ENCODE results near the gene ATRN.
"Not testable (repeated sequence)": the region's sequence is repeated elsewhere in the genome, so short reads cannot be mapped to it uniquely, and the experiment has no call there.

The ATRN gene

DNA sequence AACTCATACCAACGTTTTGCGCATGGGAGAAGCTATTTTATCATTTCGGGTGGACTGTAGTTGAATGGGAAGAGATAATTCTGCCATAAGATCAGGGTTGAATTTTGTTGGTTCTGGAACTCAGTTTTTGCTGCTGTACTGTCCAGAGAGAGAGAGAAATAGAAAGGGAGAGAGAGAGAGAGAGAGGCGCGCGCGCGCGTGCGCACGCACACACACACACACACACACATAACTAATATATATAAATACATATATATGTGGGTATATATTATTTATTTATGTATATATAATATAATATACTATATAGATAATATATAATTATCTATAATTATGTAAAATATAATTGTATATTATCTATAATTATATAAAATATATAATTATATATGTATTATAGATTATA is 21.9 kb downstream of the ATRN start:
- DNase-seq (ENCODE audit: insufficient read length, low spot score): no peak
- no peak for FAIRE-seq
- TF ChIP-seq, protein P1, sequence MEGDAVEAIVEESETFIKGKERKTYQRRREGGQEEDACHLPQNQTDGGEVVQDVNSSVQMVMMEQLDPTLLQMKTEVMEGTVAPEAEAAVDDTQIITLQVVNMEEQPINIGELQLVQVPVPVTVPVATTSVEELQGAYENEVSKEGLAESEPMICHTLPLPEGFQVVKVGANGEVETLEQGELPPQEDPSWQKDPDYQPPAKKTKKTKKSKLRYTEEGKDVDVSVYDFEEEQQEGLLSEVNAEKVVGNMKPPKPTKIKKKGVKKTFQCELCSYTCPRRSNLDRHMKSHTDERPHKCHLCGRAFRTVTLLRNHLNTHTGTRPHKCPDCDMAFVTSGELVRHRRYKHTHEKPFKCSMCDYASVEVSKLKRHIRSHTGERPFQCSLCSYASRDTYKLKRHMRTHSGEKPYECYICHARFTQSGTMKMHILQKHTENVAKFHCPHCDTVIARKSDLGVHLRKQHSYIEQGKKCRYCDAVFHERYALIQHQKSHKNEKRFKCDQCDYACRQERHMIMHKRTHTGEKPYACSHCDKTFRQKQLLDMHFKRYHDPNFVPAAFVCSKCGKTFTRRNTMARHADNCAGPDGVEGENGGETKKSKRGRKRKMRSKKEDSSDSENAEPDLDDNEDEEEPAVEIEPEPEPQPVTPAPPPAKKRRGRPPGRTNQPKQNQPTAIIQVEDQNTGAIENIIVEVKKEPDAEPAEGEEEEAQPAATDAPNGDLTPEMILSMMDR (IDR thresholded peaks at IDR 0.05; ENCODE audit: insufficient read depth, missing control alignments): no peak

DNA sequence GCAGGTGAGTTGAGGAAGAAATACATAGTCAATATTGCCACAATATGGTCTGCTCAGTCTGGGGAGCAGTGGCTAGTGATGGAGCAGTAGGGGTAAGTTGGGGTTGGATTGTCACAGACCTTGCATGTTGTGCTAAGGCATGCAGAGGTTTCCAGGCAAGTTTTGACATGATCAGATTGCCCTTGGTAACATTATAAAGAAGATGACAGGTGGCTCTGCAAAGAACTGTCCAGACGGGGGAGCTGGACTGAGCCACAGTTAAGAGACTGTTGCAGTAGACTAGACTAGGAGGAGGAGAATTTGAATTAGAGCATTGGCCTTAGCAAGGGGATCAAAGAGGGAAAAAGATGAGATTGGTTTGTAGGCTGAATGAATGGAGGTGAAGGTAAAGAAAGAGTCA is 23.4 kb downstream of the ATRN start:
- TF ChIP-seq, protein P1 (IDR thresholded peaks at IDR 0.05; ENCODE audit: insufficient read depth, missing control alignments): no peak
- DNase-seq (ENCODE audit: insufficient read length, low spot score) (no peak), FAIRE-seq (no peak)

DNA sequence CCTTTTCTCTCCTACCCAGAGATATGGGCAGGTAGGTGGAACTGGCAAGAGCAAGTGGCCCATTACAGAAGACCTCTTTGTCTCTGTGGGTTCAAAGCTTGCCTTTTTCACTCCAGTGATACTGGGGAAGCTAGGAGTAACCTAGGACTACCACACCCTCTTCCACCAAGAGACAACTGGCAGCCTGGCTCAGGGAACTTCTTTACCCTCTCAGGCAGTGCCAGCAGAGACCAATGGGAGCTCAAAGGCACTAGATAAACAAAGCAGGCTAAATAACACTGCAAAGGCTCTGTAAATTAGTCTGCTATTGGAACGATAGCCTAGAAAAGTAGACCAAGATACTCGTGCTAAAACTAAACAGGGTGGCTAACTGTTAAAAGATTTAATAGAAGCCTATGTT is 32.1 kb downstream of the ATRN start:
- FAIRE-seq (no peak), DNase-seq (ENCODE audit: insufficient read length, low spot score) (no peak)
- TF ChIP-seq, protein P1 (IDR thresholded peaks at IDR 0.05; ENCODE audit: insufficient read depth, missing control alignments): no peak

DNA sequence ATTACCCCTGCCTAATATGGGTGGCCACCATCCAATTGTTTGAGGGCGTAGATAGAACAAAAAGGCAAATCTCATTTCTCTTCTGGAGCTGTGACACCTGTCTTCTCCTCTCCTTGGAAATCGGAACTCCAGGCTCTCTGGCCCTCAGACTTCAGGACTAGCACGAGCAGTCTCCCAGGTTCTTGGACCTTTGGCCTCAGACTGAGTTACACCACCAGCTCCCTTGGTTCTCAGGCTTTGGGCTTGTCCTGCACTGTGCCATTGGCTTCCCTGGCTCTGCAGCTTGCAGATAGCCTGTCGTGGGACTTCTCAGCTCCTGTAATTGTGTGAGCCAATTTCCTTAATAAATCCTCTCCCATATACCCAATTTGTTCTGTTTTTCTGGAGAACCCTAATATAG is 34.3 kb downstream of the ATRN start:
- FAIRE-seq: no peak
- TF ChIP-seq, protein P1 (IDR thresholded peaks at IDR 0.05; ENCODE audit: insufficient read depth, missing control alignments): no peak
- no peak for DNase-seq (ENCODE audit: insufficient read length, low spot score)

DNA sequence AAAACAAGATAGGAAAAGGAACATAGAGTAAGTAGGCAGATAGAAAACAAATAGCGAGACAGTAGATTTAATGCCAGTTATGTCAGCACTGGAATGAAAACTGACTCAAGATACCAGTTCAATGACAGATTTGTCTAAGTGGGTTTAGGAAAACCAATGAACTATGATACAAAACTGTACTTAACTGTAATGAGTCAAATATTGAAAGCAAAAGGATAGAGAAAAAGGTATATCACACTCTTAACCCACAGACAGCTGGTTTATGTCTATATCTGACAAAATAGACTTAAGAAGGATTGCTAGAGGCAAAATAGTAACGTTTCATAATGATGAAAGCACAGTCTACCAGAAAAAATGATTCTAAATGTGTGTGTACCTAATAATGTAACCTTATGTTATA is 38.2 kb downstream of the ATRN start:
- TF ChIP-seq, protein P1 (IDR thresholded peaks at IDR 0.05; ENCODE audit: insufficient read depth, missing control alignments): no peak
- DNase-seq (ENCODE audit: insufficient read length, low spot score) (no peak), FAIRE-seq (no peak)

DNA sequence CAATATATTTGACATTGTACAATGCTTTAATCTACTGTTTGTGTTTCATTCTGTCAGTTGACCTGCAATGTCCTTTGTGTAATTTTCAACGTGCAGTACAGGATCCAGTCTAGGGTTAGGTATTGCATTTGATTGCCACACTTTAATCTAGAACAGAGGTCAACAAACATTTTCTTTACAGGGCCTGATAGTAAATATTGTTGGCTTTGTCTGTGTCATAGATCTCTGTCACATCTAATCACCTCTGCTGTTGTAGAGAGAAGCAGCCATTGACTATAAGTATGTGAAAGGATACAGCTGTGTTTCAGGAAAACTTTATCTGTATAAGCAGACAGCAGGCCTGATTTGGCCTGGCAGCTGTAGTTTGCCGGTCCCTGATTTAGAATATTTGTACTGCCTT is 39.3 kb downstream of the ATRN start:
- FAIRE-seq (no peak), DNase-seq (ENCODE audit: insufficient read length, low spot score) (no peak)
- TF ChIP-seq, protein P1 (IDR thresholded peaks at IDR 0.05; ENCODE audit: insufficient read depth, missing control alignments): no peak

DNA sequence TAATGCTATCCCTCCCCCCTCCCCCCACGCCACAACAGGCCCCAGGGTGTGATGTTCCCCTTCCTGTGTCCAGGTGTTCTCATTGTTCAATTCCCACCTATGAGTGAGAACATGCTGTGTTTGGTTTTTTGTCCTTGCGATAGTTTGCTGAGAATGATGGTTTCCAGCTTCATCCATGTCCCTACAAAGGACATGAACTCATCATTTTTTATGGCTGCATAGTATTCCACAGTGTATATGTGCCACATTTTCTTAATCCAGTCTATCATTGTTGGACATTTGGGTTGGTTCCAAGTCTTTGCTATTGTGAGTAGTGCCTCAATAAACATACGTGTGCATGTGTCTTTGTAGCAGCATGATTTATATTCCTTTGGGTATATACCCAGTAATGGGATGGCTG is 41.4 kb downstream of the ATRN start:
- DNase-seq (ENCODE audit: insufficient read length, low spot score); FAIRE-seq: not testable (repeated sequence)

DNA sequence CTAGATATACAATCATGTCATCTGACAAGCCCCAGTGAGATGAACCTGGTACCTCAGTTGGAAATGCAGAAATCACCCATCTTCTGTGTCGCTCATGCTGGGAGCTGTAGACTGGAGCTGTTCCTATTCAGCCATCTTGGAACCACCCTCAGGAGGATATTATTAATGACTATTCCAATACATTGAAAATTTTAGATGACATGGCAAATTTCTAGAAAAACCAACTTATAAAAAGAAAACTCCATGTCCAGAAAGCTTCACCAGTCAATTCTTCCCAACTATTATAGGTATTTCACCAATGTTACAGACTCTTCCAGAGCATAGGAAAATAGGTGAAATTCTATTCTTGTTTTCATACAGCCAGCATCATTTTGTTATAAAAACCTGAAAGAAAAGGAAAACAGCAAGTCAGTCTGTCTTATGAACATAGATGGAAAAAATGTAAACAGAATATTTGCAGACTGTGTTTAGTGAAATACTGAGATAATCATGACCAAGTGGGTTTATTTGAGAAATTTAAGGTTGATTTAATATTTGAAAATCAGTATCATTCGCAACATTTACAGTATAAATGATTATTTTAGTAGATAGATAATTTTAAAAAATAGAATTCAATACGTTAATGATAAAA is 43.3 kb downstream of the ATRN start:
- DNase-seq (ENCODE audit: insufficient read length, low spot score) (no peak), FAIRE-seq (no peak)
- TF ChIP-seq, protein P1 (IDR thresholded peaks at IDR 0.05; ENCODE audit: insufficient read depth, missing control alignments): no peak

Data from D721Med (cell line).